SH-SY5Y (cell line): ENCODE results near the gene WDFY4.

Experiments used
- GATA2 ChIP-seq: IDR thresholded peaks from 2 replicates; pipeline ENCODE4 v1.6.1; 2011; ENCODE audit warnings: mild to moderate bottlenecking, low read depth, low read length
- GATA3 ChIP-seq: IDR thresholded peaks from 2 replicates; pipeline ENCODE4 v1.6.1; 2011; ENCODE audit warnings: low read depth, mild to moderate bottlenecking, low read length, moderate library complexity

- TF ChIP-seq GATA3 (no peak), GATA2 (no peak)
These were observed 44.5 kb downstream of the WDFY4 start for GRCh38 chr10:48729222-48729621.
